Retinal pigment epithelial cell (primary cell): ENCODE data around the gene SRXN1.

Source experiments
- DNase-seq: peaks from one replicate; pipeline ENCODE4 v3.0.0-alpha.2; 2010; ENCODE audit warnings: low read depth
- H3K4me3 ChIP-seq: 2 replicates; pipeline ENCODE4 v1.5.1; 2011; ENCODE audit warnings: mild to moderate bottlenecking, low read length, control low read depth, moderate library complexity
- CTCF ChIP-seq: conservative IDR thresholded peaks from 2 replicates; pipeline ENCODE4 v1.5.1; 2011; ENCODE audit warnings: low read depth, low read length, control low read depth, inconsistent platforms

SRXN1 gene

GRCh38 chr20:602111-602970 lies 50.7 kb downstream of the SRXN1 start:
- TF ChIP-seq CTCF = no peak
- H3K4me3 ChIP-seq = no peak overlapping the region
- no peak for DNase-seq

GRCh38 chr20:600736-601135 lies 52.3 kb downstream of the SRXN1 start:
- TF ChIP-seq CTCF = no peak
- H3K4me3 ChIP-seq = no peak overlapping the region
- no peak for DNase-seq

- no peak overlapping the region for H3K4me3 ChIP-seq
- no peak for TF ChIP-seq CTCF
- DNase-seq = no peak
Measured at GRCh38 chr20:600141-600540, 52.9 kb downstream of the SRXN1 start.

- no peak for DNase-seq
Measured at GRCh38 chr20:598133-598850, 54.7 kb downstream of the SRXN1 start.

GRCh38 chr20:597560-597959 lies 55.4 kb downstream of the SRXN1 start:
- no peak overlapping the region for H3K4me3 ChIP-seq
- no peak for DNase-seq
- TF ChIP-seq CTCF = no peak

More at GRCh38 chr20:598133-598850, 54.7 kb downstream of the SRXN1 start:
- no peak for TF ChIP-seq CTCF
- no peak overlapping the region for H3K4me3 ChIP-seq
